Psoas muscle (tissue), 8 donors: ENCODE results near the gene SH3RF2. TPM values are rescaled to one million over a fixed set of nuclear protein-coding genes. Genes with fewer than 3 reads are reported as not detected.

Experiments used
- ATAC-seq, 4 donors: fragments of 200-7000 bp; cut with Tn5 transposase; one replicate each; pipeline ENCODE4 v1.9.1; 2020; ENCODE audit warnings: moderate library complexity in 3 of 4, mild to moderate bottlenecking in 2 of 4
- DNase-seq, 2 donors: peaks; one replicate each; pipeline ENCODE4 v3.0.0-alpha.2; 2020
- H3K27ac ChIP-seq: fragments of 200-600 bp; one replicate; pipeline ENCODE4 v1.8.0; 2022
- H3K27me3 ChIP-seq, 3 donors: fragments of 200-600 bp in 1 of 3; one replicate each; pipeline versions ENCODE4 v1.6.1 to v1.8.0; 2013 to 2022; ENCODE audit warnings: low read length in 2 of 3, mild to moderate bottlenecking in 2 of 3, moderate library complexity in 1 of 3; ENCODE audit not compliant: insufficient read depth in 3 of 3
- H3K36me3 ChIP-seq, 2 donors: fragments of 200-600 bp in 1 of 2; one replicate each; pipeline versions ENCODE4 v1.6.1 to v1.8.0; 2013 to 2022; ENCODE audit warnings: low read depth in 1 of 2, mild to moderate bottlenecking in 1 of 2, moderate library complexity in 1 of 2; ENCODE audit not compliant: insufficient read depth in 1 of 2
- H3K4me1 ChIP-seq: fragments of 200-600 bp; one replicate; pipeline ENCODE4 v1.8.0; 2022
- H3K4me3 ChIP-seq: fragments of 200-600 bp; one replicate; pipeline ENCODE4 v1.8.0; 2022; ENCODE audit warnings: mild to moderate bottlenecking
- H3K9me3 ChIP-seq: fragments of 200-600 bp; one replicate; pipeline ENCODE4 v1.8.0; 2022
- WGBS, 3 donors: extraction: QIAGEN DNeasy Blood & Tissue Kit; methylation state at CpG; one replicate each; pipeline versions ENCODE4 v1.1.6 to v1.1.7; 2013; 5-methylcytosine and 5-hydroxymethylcytosine counted together
- intact Hi-C, 2 donors: fragments of 100-400 bp; cut with DNase I; formaldehyde crosslinking; loops; one replicate each; pipeline versions ENCODE4 v1.11.0 to v1.14.2; 2022
- polyA plus RNA-seq, 3 donors: library from polyadenylated mRNA; stranded (reverse); fragments of 200-250 nt; gene quantifications; one replicate each; pipeline ENCODE4 v1.2.3, GENCODE V29; 2013
- total RNA-seq, 4 donors: library from RNA; stranded (reverse); fragmentation: NEBNext Ultra II Directional in 2 of 4; extraction: Animal tissue kit (Norgen Biotek cat#: 25700) in 2 of 4; gene quantifications; one replicate each; pipeline versions ENCODE4 v1.2.1 to v1.2.4, GENCODE V29; 2021 to 2023
- TF ChIP-seq, protein P1 (sequence below): fragments of 200-600 bp; IDR thresholded peaks from one replicate; pipeline ENCODE4 v1.8.0; 2022; ENCODE audit warnings: antibody characterized with exemption
- donor health status: healthy with polysubstance abuse.
- donor health status: DM: no; HTN: no; CAD: no; lungs with moderate emphysema.
- donor health status: Bipolar disorder and iron deficiency.
- donor health status: healthy.
- donor health status: DM: yes; HTN: yes; CAD: no.
- donor health status: DM: no; HTN: no; CAD: no.
- donor health status: DM: no; HTN: no; CAD: no.
- donor health status: DM: yes; HTN: yes; CAD: no.

Gene SH3RF2
- total and polyA plus RNA-seq, 7 donors, result 1.1 to 64.1 (median 24.3) TPM

DNA sequence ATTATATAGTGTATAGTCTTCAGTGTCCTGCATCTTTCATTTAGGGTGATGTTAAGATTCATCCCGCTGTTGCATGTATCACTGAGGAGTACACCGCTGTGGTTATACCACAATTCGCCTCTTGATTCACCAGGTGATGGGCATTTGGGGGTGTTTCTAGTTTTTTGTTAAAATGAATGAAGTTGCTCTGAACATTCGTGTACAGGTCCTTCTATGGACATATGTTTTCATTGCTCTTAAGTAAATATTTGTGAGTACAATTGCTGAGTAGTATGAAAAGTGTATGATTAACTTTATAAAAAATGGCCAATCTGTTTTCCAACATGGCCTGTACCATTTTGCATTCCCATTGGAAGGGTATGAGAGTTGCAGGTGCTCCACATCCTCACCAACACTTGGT is 107.3 kb downstream of the SH3RF2 start:
- Histone ChIP-seq H3K36me3 (no peaks in the 10 kb centered on the region), H3K27ac (no peak overlapping the region), H3K4me3 (no peak overlapping the region), H3K9me3 (no peaks in the 10 kb centered on the region), H3K4me1 (no peaks in the 10 kb centered on the region), H3K27me3 (no peaks in the 10 kb centered on the region)
- TF ChIP-seq, protein P1, sequence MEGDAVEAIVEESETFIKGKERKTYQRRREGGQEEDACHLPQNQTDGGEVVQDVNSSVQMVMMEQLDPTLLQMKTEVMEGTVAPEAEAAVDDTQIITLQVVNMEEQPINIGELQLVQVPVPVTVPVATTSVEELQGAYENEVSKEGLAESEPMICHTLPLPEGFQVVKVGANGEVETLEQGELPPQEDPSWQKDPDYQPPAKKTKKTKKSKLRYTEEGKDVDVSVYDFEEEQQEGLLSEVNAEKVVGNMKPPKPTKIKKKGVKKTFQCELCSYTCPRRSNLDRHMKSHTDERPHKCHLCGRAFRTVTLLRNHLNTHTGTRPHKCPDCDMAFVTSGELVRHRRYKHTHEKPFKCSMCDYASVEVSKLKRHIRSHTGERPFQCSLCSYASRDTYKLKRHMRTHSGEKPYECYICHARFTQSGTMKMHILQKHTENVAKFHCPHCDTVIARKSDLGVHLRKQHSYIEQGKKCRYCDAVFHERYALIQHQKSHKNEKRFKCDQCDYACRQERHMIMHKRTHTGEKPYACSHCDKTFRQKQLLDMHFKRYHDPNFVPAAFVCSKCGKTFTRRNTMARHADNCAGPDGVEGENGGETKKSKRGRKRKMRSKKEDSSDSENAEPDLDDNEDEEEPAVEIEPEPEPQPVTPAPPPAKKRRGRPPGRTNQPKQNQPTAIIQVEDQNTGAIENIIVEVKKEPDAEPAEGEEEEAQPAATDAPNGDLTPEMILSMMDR, result no peak
- intact Hi-C loops, result loop anchor here in 1 of 2 donors (10.0 kb wide), 3 partner anchors 109 to 1839 kb away; partner anchors contain the start of gene SH3RF2
- 93 to 96% (median 94%) methylated on average over 4 of the region's 4 CpGs for WGBS, 3 donors
- DNase-seq, result no peak
- no peak for ATAC-seq

DNA sequence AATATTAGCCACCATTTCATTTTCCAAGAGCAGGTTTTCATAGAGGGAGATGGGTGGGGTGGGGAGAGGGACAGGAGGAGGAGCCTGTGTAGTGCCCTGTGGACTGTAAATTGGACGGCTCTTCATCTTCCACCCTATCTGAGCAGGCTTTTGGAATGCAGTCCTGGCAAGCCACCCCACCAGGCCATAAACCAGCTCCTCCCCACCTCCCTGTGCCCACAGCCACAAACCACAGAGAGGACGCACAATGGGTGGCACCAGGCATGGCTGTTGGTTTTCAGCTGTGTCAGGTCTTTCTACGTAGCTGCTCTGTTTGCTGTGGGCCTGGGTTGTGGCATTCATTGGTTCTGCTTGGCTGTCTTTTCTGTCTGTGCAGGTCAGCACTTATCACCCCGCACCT is 111.0 kb downstream of the SH3RF2 start:
- 45 to 78% (median 51%) methylated on average over 4 of the region's 4 CpGs for WGBS, 3 donors
- peaks cover 0 to 4% (median 0%) of the 10 kb centered on the region in 3 donors for H3K27me3 ChIP-seq
- H3K4me3 ChIP-seq, result no peak overlapping the region
- no peaks in the 10 kb centered on the region for H3K36me3 ChIP-seq
- no peaks in the 10 kb centered on the region for H3K9me3 ChIP-seq
- intact Hi-C loops, result loop anchor here (5.0 to 10.0 kb wide), 6 partner anchors 105 to 1843 kb away; partner anchors contain the start of genes PRELID2 (in 1 of the 2) and SH3RF2 (in 1 of the 2)
- ATAC-seq (peak; percentile 39 to 73 (median 66)), DNase-seq (no peak)
- TF ChIP-seq, protein P1, result no peak
- no peak overlapping the region for H3K27ac ChIP-seq
- no peaks in the 10 kb centered on the region for H3K4me1 ChIP-seq

DNA sequence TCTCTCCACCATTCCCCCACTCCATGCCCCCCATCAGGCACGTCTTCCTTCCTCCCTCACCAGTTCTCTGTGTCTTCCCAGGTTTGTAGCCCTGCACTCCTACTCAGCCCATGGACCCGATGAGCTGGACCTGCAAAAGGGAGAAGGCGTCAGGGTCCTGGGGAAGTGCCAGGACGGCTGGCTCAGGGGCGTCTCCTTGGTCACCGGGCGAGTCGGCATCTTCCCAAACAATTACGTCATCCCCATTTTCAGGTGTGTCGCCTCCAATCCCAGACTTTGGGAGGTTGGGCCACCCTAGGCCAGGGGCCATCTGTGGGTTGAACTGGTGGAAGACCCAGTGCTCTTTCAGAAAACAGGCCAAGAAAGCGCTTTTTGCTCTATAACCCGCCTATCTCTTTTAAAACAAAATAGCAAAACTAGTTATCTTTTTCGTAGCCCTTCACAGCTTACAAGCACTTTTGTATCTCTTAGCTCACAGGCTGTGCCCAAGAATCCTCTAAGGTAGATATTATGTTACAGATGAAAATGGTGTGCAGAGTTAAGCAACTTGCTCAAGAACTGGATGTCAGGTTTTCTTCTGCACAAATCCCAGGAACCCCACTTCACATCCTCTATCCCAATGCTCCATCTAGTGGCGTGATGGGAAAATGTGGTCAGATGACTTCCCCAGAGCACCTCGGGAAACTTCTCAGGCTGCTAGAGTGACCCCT is 112.8 kb downstream of the SH3RF2 start:
- 67 to 72% (median 71%) methylated on average over 15 of the region's 15 CpGs for WGBS, 3 donors
- Histone ChIP-seq H3K27me3 (peaks cover 0 to 4% (median 0%) of the 10 kb centered on the region in 3 donors), H3K36me3 (no peaks in the 10 kb centered on the region), H3K27ac (no peak overlapping the region), H3K9me3 (no peaks in the 10 kb centered on the region), H3K4me3 (no peak overlapping the region), H3K4me1 (no peaks in the 10 kb centered on the region)
- TF ChIP-seq, protein P1, result peak; percentile 65
- ATAC-seq (peak; percentile 55 to 83 (median 74)), DNase-seq (no peak)
- intact Hi-C loops, result loop anchor here (5.0 to 10.0 kb wide), 6 partner anchors 107 to 1844 kb away; partner anchors contain the start of genes PRELID2 (in 1 of the 2) and SH3RF2 (in 1 of the 2)

DNA sequence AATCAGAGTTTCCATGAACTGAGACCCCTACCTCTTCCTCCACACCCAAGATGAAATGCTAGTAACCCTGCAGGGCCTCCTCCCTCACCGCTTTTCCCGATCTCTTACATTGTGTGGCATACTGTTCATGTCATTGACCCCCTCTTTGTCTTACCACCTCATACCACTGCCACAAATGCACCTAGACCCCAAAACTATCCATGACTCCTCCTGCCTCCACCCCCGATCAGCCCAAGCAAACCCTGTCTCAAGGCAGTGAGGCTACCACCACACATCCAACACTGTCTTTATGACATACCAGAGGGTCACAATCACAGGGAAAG is 113.3 kb downstream of the SH3RF2 start:
- intact Hi-C loops, result loop anchor here (5.0 to 10.0 kb wide), 8 partner anchors 107 to 1845 kb away; partner anchors contain the start of genes PRELID2 (in 1 of the 2) and SH3RF2 (in 1 of the 2)
- 58 to 80% (median 63%) methylated on average over 3 of the region's 3 CpGs for WGBS, 3 donors
- Histone ChIP-seq H3K27me3 (peaks cover 0 to 4% (median 0%) of the 10 kb centered on the region in 3 donors), H3K4me3 (no peak overlapping the region), H3K27ac (no peak overlapping the region), H3K9me3 (no peaks in the 10 kb centered on the region), H3K36me3 (no peaks in the 10 kb centered on the region), H3K4me1 (no peaks in the 10 kb centered on the region)
- DNase-seq (no peak), ATAC-seq (peak in 1 of 4 donors; percentile 3)
- TF ChIP-seq, protein P1, result no peak
